ENCODE measurements around the gene MEG3.

Gene MEG3

GRCh38 chr14:100899884-100900771, 74.2 kb downstream of the MEG3 start:
- H3K4me1 ChIP-seq (ENCODE audit: control insufficient read depth, insufficient read depth, low read length), result no peaks in the 10 kb centered on the region
- H3K9ac ChIP-seq (ENCODE audit: low read length), result no peak overlapping the region
- no peak overlapping the region for H3K4me3 ChIP-seq (ENCODE audit: low read length)
- no peaks in the 10 kb centered on the region for H3K9me3 ChIP-seq (ENCODE audit: control insufficient read depth, low read length)
- peaks cover 33% of the 10 kb centered on the region for H3K27me3 ChIP-seq (ENCODE audit: control insufficient read depth, insufficient read depth, low read length)
- H3K36me3 ChIP-seq (ENCODE audit: control insufficient read depth, insufficient read depth, low read length), result no peaks in the 10 kb centered on the region

- Histone ChIP-seq H3K27me3 (ENCODE audit: control insufficient read depth, insufficient read depth, low read length) (peaks cover 39% of the 10 kb centered on the region), H3K9me3 (ENCODE audit: control insufficient read depth, low read length) (no peaks in the 10 kb centered on the region), H3K36me3 (ENCODE audit: control insufficient read depth, insufficient read depth, low read length) (no peaks in the 10 kb centered on the region), H3K4me3 (ENCODE audit: low read length) (no peak overlapping the region), H3K4me1 (ENCODE audit: control insufficient read depth, insufficient read depth, low read length) (no peaks in the 10 kb centered on the region), H3K9ac (ENCODE audit: low read length) (no peak overlapping the region)
Measured at GRCh38 chr14:100900837-100901390, 75.0 kb downstream of the MEG3 start.

- Histone ChIP-seq H3K9ac (ENCODE audit: low read length) (no peak overlapping the region), H3K36me3 (ENCODE audit: control insufficient read depth, insufficient read depth, low read length) (no peaks in the 10 kb centered on the region), H3K4me1 (ENCODE audit: control insufficient read depth, insufficient read depth, low read length) (no peaks in the 10 kb centered on the region), H3K4me3 (ENCODE audit: low read length) (no peak overlapping the region), H3K27me3 (ENCODE audit: control insufficient read depth, insufficient read depth, low read length) (peaks cover 40% of the 10 kb centered on the region), H3K9me3 (ENCODE audit: control insufficient read depth, low read length) (no peaks in the 10 kb centered on the region)
Measured at GRCh38 chr14:100901391-100902183, 75.7 kb downstream of the MEG3 start.

GRCh38 chr14:100902295-100903133, 76.6 kb downstream of the MEG3 start:
- Histone ChIP-seq H3K9ac (ENCODE audit: low read length) (no peak overlapping the region), H3K4me3 (ENCODE audit: low read length) (no peak overlapping the region), H3K4me1 (ENCODE audit: control insufficient read depth, insufficient read depth, low read length) (no peaks in the 10 kb centered on the region), H3K9me3 (ENCODE audit: control insufficient read depth, low read length) (no peaks in the 10 kb centered on the region), H3K27me3 (ENCODE audit: control insufficient read depth, insufficient read depth, low read length) (peaks cover 42% of the 10 kb centered on the region), H3K36me3 (ENCODE audit: control insufficient read depth, insufficient read depth, low read length) (no peaks in the 10 kb centered on the region)

- Histone ChIP-seq H3K9ac (ENCODE audit: low read length) (no peak overlapping the region), H3K4me3 (ENCODE audit: low read length) (no peak overlapping the region), H3K4me1 (ENCODE audit: control insufficient read depth, insufficient read depth, low read length) (no peaks in the 10 kb centered on the region), H3K36me3 (ENCODE audit: control insufficient read depth, insufficient read depth, low read length) (no peaks in the 10 kb centered on the region), H3K9me3 (ENCODE audit: control insufficient read depth, low read length) (no peaks in the 10 kb centered on the region), H3K27me3 (ENCODE audit: control insufficient read depth, insufficient read depth, low read length) (peaks cover 42% of the 10 kb centered on the region)
Measured at GRCh38 chr14:100903134-100903468, 77.2 kb downstream of the MEG3 start.

- peaks cover 42% of the 10 kb centered on the region for H3K27me3 ChIP-seq (ENCODE audit: control insufficient read depth, insufficient read depth, low read length)
- no peak within 1 kb of the TSS for H3K9ac ChIP-seq (ENCODE audit: low read length)
- no peak within 1 kb of the TSS for H3K4me3 ChIP-seq (ENCODE audit: low read length)
- no peaks in the 10 kb centered on the region for H3K9me3 ChIP-seq (ENCODE audit: control insufficient read depth, low read length)
- no peaks in the 10 kb centered on the region for H3K4me1 ChIP-seq (ENCODE audit: control insufficient read depth, insufficient read depth, low read length)
- H3K36me3 ChIP-seq (ENCODE audit: control insufficient read depth, insufficient read depth, low read length), result no peaks in the 10 kb centered on the region
Measured at GRCh38 chr14:100903672-100904185, 77.8 kb downstream of the MEG3 start, which contains the start of gene RTL1. Gene RTL1, minus strand, starts transcription at chr14:100903722. Its CDS starts 18,934 bp downstream, at chr14:100884788.

- Histone ChIP-seq H3K4me3 (ENCODE audit: low read length) (no peak overlapping the region), H3K9me3 (ENCODE audit: control insufficient read depth, low read length) (no peaks in the 10 kb centered on the region), H3K27me3 (ENCODE audit: control insufficient read depth, insufficient read depth, low read length) (peaks cover 42% of the 10 kb centered on the region), H3K4me1 (ENCODE audit: control insufficient read depth, insufficient read depth, low read length) (no peaks in the 10 kb centered on the region), H3K36me3 (ENCODE audit: control insufficient read depth, insufficient read depth, low read length) (no peaks in the 10 kb centered on the region), H3K9ac (ENCODE audit: low read length) (no peak overlapping the region)
Measured at GRCh38 chr14:100904307-100905087, 78.6 kb downstream of the MEG3 start.

- no peaks in the 10 kb centered on the region for H3K9me3 ChIP-seq (ENCODE audit: control insufficient read depth, low read length)
- H3K36me3 ChIP-seq (ENCODE audit: control insufficient read depth, insufficient read depth, low read length), result no peaks in the 10 kb centered on the region
- no peaks in the 10 kb centered on the region for H3K4me1 ChIP-seq (ENCODE audit: control insufficient read depth, insufficient read depth, low read length)
- H3K9ac ChIP-seq (ENCODE audit: low read length), result no peak overlapping the region
- peaks cover 41% of the 10 kb centered on the region for H3K27me3 ChIP-seq (ENCODE audit: control insufficient read depth, insufficient read depth, low read length)
- no peak overlapping the region for H3K4me3 ChIP-seq (ENCODE audit: low read length)
Measured at GRCh38 chr14:100905166-100905565, 79.2 kb downstream of the MEG3 start.

GRCh38 chr14:100906420-100906819, 80.5 kb downstream of the MEG3 start:
- Histone ChIP-seq H3K27me3 (ENCODE audit: control insufficient read depth, insufficient read depth, low read length) (peaks cover 33% of the 10 kb centered on the region), H3K36me3 (ENCODE audit: control insufficient read depth, insufficient read depth, low read length) (no peaks in the 10 kb centered on the region), H3K4me1 (ENCODE audit: control insufficient read depth, insufficient read depth, low read length) (no peaks in the 10 kb centered on the region), H3K9ac (ENCODE audit: low read length) (no peak overlapping the region), H3K9me3 (ENCODE audit: control insufficient read depth, low read length) (no peaks in the 10 kb centered on the region), H3K4me3 (ENCODE audit: low read length) (no peak overlapping the region)

GRCh38 chr14:100907240-100907639, 81.3 kb downstream of the MEG3 start:
- H3K4me1 ChIP-seq (ENCODE audit: control insufficient read depth, insufficient read depth, low read length), result no peaks in the 10 kb centered on the region
- H3K4me3 ChIP-seq (ENCODE audit: low read length), result no peak overlapping the region
- H3K27me3 ChIP-seq (ENCODE audit: control insufficient read depth, insufficient read depth, low read length), result peaks cover 28% of the 10 kb centered on the region
- no peaks in the 10 kb centered on the region for H3K9me3 ChIP-seq (ENCODE audit: control insufficient read depth, low read length)
- no peak overlapping the region for H3K9ac ChIP-seq (ENCODE audit: low read length)
- no peaks in the 10 kb centered on the region for H3K36me3 ChIP-seq (ENCODE audit: control insufficient read depth, insufficient read depth, low read length)

- H3K27me3 ChIP-seq (ENCODE audit: control insufficient read depth, insufficient read depth, low read length), result peaks cover 14% of the 10 kb centered on the region
- no peaks in the 10 kb centered on the region for H3K36me3 ChIP-seq (ENCODE audit: control insufficient read depth, insufficient read depth, low read length)
- no peaks in the 10 kb centered on the region for H3K9me3 ChIP-seq (ENCODE audit: control insufficient read depth, low read length)
- no peaks in the 10 kb centered on the region for H3K4me1 ChIP-seq (ENCODE audit: control insufficient read depth, insufficient read depth, low read length)
- no peak overlapping the region for H3K4me3 ChIP-seq (ENCODE audit: low read length)
- H3K9ac ChIP-seq (ENCODE audit: low read length), result no peak overlapping the region
Measured at GRCh38 chr14:100909439-100909838, 83.5 kb downstream of the MEG3 start.
